Measurements from ENCODE around the gene COPE.

The COPE gene

DNA sequence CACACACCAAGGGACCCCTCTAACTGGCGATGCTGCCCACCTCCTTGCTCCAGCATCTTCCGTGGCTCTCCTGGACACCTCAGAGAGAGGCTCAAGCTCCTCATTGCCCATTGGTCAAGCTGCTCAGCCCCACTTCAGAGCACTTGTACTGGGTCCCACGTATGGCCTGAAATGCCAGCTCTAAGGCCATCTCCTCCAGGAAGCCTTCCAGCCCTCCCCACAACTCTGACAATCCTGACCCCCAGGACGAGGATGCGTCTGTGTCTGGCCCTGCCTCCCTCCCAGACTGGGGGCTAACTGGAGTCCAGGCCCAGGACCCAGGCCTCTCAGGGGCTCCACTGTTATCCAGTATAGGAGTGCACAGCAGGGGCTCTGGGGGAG, 29.8 kb upstream of the COPE start:
- Histone ChIP-seq H3K36me3 (ENCODE audit: control insufficient read depth, insufficient read depth, low read length) (no peaks in the 10 kb centered on the region), H3K4me3 (ENCODE audit: low read depth, low read length) (no peak overlapping the region), H3K4me1 (ENCODE audit: control insufficient read depth, insufficient read depth, low read length) (no peaks in the 10 kb centered on the region), H3K27me3 (ENCODE audit: control insufficient read depth, insufficient read depth, low read length) (no peaks in the 10 kb centered on the region), H3K9me3 (ENCODE audit: control insufficient read depth, insufficient read depth, low read length) (no peaks in the 10 kb centered on the region), H3K9ac (ENCODE audit: low read depth, low read length) (no peak overlapping the region)

DNA sequence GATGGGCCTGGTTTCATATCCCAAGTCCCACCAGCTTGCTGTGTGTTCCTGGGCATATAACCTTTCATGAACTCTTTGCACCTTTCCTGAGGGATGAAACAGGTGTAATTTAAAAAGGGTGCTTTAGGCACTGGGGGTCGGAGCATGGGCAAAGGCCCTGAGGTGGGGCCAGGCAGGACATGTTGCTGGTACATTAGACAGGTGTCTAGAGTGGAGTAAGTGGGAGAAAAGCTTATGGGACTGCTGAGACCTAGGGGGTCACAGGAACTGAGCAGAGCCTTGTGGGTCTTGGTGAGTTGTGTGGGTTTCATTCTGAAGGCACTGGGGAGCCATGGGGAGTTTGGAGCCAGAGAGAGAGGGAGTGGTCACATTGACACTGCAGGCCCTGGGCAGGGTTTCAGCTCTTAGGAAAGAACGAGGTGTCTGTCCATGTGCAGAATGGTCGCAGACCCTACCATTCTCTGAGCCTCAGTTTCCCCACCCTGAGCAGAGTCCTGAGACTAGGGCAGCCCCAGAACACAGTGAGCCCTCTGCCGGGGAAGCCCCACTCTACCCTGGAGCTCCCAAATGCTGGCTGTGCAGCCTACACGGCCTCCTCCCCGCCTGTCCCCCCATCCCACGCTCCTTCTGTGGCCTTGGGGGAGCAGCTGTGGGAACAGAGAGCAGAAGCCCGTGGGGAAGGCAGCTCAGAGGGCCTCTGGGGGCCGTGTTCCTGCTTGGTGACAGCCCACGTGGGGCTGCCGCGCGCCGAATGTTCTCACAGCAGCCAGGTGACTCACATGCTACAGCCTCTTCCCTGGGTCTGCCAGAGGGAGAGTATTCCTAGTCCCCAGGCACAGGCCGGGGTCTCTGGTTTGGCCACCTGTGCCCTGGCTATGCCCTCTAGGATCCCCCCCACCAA, 29.1 kb upstream of the COPE start:
- no peak overlapping the region for H3K9ac ChIP-seq (ENCODE audit: low read depth, low read length)
- H3K27me3 ChIP-seq (ENCODE audit: control insufficient read depth, insufficient read depth, low read length) = no peaks in the 10 kb centered on the region
- no peaks in the 10 kb centered on the region for H3K9me3 ChIP-seq (ENCODE audit: control insufficient read depth, insufficient read depth, low read length)
- H3K36me3 ChIP-seq (ENCODE audit: control insufficient read depth, insufficient read depth, low read length) = no peaks in the 10 kb centered on the region
- no peak overlapping the region for H3K4me3 ChIP-seq (ENCODE audit: low read depth, low read length)
- no peaks in the 10 kb centered on the region for H3K4me1 ChIP-seq (ENCODE audit: control insufficient read depth, insufficient read depth, low read length)

DNA sequence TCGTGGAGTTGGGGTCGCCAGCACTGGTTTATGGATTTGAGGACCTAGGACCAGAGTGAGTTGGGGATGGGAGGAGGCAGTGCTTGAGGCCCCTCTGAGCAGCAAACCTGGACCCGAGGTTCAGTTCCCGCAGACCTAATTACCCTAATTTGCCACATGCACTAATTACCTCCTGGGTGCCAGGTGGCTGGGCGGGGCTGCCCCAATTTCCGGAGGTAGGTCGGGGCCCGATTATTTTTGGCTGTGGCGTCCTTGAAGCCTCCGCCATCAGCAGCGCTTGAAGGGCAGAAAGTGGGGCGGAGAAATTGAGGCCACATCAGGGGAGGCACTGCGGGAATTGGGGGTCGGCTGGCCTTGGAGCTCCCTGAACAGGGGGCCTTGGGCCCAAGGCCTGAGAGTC, 27.7 kb upstream of the COPE start:
- no peaks in the 10 kb centered on the region for H3K36me3 ChIP-seq (ENCODE audit: control insufficient read depth, insufficient read depth, low read length)
- H3K9ac ChIP-seq (ENCODE audit: low read depth, low read length) = no peak overlapping the region
- H3K4me1 ChIP-seq (ENCODE audit: control insufficient read depth, insufficient read depth, low read length) = no peaks in the 10 kb centered on the region
- H3K9me3 ChIP-seq (ENCODE audit: control insufficient read depth, insufficient read depth, low read length) = no peaks in the 10 kb centered on the region
- H3K4me3 ChIP-seq (ENCODE audit: low read depth, low read length) = no peak overlapping the region
- no peaks in the 10 kb centered on the region for H3K27me3 ChIP-seq (ENCODE audit: control insufficient read depth, insufficient read depth, low read length)

DNA sequence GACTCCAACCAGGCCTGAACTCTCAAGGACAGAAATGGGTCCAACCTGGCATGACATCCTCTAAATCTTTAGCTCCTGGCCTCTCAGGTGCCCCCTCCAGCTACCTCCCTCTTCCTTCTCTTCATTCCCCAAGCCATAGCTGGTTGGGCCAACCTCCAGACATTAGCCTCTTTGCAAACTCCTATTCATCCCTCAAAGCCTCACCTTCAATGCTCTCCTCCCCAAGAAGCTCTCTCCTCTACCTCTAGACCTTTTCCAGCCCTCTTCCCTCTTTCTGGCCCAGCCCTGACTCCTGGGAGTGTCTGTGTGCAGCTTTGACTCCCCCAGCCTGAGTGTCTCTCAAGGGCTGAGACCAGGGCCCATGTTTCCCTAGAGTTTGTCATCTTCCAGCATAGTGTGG, 27.1 kb upstream of the COPE start:
- Histone ChIP-seq H3K36me3 (ENCODE audit: control insufficient read depth, insufficient read depth, low read length) (no peaks in the 10 kb centered on the region), H3K9ac (ENCODE audit: low read depth, low read length) (no peak overlapping the region), H3K4me3 (ENCODE audit: low read depth, low read length) (no peak overlapping the region), H3K9me3 (ENCODE audit: control insufficient read depth, insufficient read depth, low read length) (no peaks in the 10 kb centered on the region), H3K4me1 (ENCODE audit: control insufficient read depth, insufficient read depth, low read length) (no peaks in the 10 kb centered on the region), H3K27me3 (ENCODE audit: control insufficient read depth, insufficient read depth, low read length) (peaks cover 4% of the 10 kb centered on the region)

DNA sequence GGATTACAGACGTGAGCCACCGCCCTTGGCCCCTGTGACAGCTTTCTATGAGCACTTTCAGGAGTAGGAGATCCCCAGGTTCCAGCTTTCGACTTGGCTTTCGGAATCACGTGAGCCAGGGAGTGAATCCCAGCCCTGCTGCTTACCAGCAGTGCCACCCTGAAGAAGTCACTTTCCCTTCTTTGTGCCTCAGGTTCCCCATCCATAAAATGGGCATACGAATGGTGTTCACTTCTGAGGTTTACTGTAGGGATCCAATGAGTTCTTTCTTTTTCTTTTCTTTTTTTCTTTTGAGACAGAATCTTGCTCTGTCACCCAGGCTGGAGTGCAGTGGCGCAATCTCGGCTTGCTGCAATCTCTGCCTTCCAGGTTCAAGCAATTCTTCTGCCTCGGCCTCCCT, 26.1 kb upstream of the COPE start:
- Histone ChIP-seq H3K27me3 (ENCODE audit: control insufficient read depth, insufficient read depth, low read length) (peaks cover 4% of the 10 kb centered on the region), H3K36me3 (ENCODE audit: control insufficient read depth, insufficient read depth, low read length) (no peaks in the 10 kb centered on the region), H3K4me1 (ENCODE audit: control insufficient read depth, insufficient read depth, low read length) (no peaks in the 10 kb centered on the region), H3K4me3 (ENCODE audit: low read depth, low read length) (no peak overlapping the region), H3K9me3 (ENCODE audit: control insufficient read depth, insufficient read depth, low read length) (no peaks in the 10 kb centered on the region), H3K9ac (ENCODE audit: low read depth, low read length) (no peak overlapping the region)

DNA sequence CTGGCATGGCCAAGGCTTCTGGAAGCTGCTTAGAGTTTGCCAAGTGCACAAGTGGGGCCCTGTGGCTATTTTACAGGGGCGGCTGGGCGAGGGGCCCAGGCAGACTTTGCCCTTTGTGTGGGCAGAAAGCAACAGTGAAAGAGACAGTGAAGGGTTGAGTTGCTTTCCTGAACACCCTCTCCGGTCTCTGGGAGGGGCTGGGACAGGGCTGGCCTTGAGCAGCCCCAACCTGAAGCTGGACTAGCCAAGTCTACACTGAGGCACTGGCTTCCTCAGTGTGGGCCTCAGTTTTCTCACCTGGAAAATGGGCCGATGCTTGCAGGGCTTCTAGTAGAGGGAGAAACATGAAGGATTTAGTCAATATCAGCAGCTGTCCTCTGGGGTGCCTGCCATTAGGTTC, 24.3 kb upstream of the COPE start:
- H3K9me3 ChIP-seq (ENCODE audit: control insufficient read depth, insufficient read depth, low read length) = no peaks in the 10 kb centered on the region
- H3K36me3 ChIP-seq (ENCODE audit: control insufficient read depth, insufficient read depth, low read length) = peaks cover under 1% of the 10 kb centered on the region
- no peak overlapping the region for H3K9ac ChIP-seq (ENCODE audit: low read depth, low read length)
- H3K27me3 ChIP-seq (ENCODE audit: control insufficient read depth, insufficient read depth, low read length) = peaks cover 4% of the 10 kb centered on the region
- no peak overlapping the region for H3K4me3 ChIP-seq (ENCODE audit: low read depth, low read length)
- no peaks in the 10 kb centered on the region for H3K4me1 ChIP-seq (ENCODE audit: control insufficient read depth, insufficient read depth, low read length)

DNA sequence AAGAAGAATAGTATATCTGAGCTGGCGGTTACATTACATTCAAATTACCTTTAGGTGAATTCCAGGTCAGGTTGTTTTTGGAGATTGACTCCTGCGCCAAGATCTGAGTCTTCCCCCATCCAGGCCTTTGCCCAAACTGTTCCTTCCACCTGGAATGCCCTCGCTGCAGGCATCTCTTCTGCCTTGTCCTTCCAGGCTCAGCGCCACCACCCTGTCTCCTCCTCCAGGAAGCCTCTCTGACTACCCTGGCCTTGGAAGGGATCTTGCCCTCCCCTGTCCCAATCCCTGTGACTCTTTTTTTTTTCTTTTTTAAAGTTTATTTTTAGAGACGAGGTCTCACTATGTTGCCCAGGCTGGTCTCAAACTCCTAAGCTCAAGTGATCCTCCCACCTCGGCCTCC, 23.5 kb upstream of the COPE start:
- no peaks in the 10 kb centered on the region for H3K4me1 ChIP-seq (ENCODE audit: control insufficient read depth, insufficient read depth, low read length)
- H3K4me3 ChIP-seq (ENCODE audit: low read depth, low read length) = no peak overlapping the region

DNA sequence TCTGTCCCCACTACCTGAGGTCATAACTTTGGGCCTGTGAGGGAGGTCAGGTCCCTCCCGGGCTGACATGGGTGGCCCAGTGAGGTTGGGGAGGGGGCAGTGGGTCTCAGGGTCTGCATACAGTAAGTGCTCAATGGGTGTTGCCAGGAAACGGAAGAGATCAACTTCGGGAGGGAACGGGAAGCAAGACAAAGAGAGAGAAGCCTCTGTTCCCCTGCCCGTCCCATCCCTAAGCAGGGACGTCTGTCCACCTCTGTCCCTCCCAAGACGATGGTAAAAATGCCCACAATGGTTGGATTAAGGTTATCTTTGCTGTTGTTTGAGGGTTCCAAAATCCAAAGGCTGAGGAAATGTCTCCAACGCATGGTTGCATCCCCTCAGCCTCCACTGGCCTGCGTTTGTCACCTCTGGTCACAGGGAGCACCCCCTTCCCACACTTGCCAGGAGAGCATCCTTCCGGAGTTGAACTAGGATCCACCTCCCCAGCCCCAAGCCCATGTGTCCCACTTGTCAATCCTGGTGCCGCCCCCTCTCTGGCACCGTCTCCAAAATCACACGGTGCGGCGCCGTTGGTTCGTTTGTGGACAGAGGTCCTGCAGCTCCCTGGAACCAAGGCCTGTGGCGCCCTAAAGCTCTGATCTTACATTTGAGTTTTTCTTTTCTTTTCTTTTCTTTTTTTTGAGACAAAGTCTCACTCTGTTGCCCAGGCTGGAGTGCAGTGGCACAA, 22.6 kb upstream of the COPE start:
- Histone ChIP-seq H3K27me3 (ENCODE audit: control insufficient read depth, insufficient read depth, low read length) (peaks cover 4% of the 10 kb centered on the region), H3K36me3 (ENCODE audit: control insufficient read depth, insufficient read depth, low read length) (peaks cover 6% of the 10 kb centered on the region), H3K9me3 (ENCODE audit: control insufficient read depth, insufficient read depth, low read length) (no peaks in the 10 kb centered on the region), H3K9ac (ENCODE audit: low read depth, low read length) (no peak overlapping the region), H3K4me3 (ENCODE audit: low read depth, low read length) (peak overlapping the region; percentile 52), H3K4me1 (ENCODE audit: control insufficient read depth, insufficient read depth, low read length) (no peaks in the 10 kb centered on the region)

More for the DNA sequence above, 23.5 kb upstream of the COPE start:
- no peaks in the 10 kb centered on the region for H3K9me3 ChIP-seq (ENCODE audit: control insufficient read depth, insufficient read depth, low read length)
- peaks cover 4% of the 10 kb centered on the region for H3K27me3 ChIP-seq (ENCODE audit: control insufficient read depth, insufficient read depth, low read length)
- H3K36me3 ChIP-seq (ENCODE audit: control insufficient read depth, insufficient read depth, low read length) = peaks cover 6% of the 10 kb centered on the region
- H3K9ac ChIP-seq (ENCODE audit: low read depth, low read length) = no peak overlapping the region

DNA sequence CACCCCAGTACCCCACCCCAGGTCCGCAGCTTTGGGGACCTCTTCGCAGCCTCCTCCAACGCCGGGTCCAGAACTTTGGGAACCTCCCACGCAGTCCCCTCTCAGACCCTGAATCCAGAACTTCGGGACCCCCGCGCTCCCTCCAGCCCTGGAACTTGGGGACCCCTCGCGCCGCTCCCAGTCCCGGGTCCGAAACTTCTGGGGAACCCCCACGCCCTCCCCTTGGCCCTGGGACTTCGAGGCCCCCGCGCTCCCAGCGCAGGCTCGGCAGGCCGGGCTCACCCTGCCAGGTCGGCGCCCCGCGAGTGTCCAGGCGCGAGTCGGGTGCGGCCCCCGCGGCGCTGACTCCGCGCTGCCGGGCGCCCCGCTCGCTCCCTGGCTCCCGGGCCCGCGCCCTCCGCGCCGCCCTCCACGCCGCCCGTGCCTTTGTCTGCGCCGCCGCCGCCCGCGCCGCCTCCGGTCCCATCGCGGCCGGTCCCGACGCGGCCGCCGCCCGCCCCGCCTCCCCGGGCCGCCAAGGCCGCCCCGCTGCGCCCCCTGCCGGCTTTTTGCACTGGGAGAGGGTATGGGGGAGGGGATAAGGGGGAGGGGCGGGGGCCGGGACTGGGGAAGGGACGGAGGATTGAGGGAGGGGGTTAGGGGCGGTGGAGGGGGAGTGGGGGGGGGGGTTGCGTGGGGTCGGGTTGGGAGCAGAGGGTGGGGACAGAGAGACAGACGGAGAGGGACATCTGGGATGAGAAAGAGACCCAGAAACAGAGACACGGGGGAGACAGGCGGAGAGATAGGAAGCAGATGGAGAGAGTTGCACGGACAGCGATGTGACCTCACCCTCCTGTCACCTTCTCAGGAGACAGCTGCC, 21.8 kb upstream of the COPE start, which contains the start of gene HOMER3:
Gene HOMER3 (minus strand): TSS at position 449 of the 859 bp plus-strand sequence. CDS start 2,235 bp downstream, outside the sequence.
- peaks cover 6% of the 10 kb centered on the region for H3K36me3 ChIP-seq (ENCODE audit: control insufficient read depth, insufficient read depth, low read length)
- H3K4me1 ChIP-seq (ENCODE audit: control insufficient read depth, insufficient read depth, low read length) = no peaks in the 10 kb centered on the region
- H3K9ac ChIP-seq (ENCODE audit: low read depth, low read length) = peak within 1 kb of the TSS; percentile 60
- peak within 1 kb of the TSS; percentile 75 for H3K4me3 ChIP-seq (ENCODE audit: low read depth, low read length)
- peaks cover 4% of the 10 kb centered on the region for H3K27me3 ChIP-seq (ENCODE audit: control insufficient read depth, insufficient read depth, low read length)
- no peaks in the 10 kb centered on the region for H3K9me3 ChIP-seq (ENCODE audit: control insufficient read depth, insufficient read depth, low read length)

DNA sequence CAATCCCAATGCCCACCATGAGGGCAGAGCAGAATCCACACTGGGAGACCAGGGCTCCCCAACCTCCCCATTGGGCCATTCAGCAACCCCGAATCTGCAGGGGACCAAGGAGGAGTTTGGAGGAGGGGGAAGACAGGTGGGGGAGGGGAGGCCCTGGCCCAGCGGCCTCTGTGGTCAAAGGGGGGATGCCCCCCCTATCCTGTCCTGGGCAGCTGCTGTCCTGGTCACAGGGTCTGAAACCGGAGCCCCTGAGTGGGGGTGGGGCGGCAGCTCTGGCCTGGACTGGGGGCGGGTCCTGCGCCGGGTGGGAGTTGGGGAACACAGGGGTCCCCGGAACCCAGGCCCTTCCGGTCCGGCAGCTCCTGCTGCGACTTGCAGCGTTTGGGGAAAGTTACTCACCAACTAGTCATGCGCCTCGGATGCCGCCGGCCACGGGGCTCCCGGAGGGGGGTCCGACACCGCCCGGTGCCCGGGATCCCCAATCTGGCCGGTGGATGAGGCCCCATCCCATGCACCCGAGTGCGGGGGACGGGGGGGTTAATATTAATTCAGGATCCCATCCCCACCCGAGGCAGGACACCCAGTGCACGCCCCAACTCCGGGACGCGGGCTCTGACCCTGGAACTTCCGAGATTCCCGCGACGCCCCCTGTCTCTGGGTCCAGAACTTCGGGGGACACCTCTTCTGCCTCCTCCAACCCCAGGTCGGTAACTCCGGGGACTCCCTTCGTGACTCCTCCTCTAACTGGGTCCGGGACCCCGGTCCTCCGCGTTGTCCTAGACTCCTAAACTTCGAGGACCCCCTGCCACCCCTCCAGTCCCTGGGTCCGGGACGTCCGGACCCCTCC, 21.0 kb upstream of the COPE start:
- no peaks in the 10 kb centered on the region for H3K9me3 ChIP-seq (ENCODE audit: control insufficient read depth, insufficient read depth, low read length)
- peak overlapping the region; percentile 75 for H3K4me3 ChIP-seq (ENCODE audit: low read depth, low read length)
- H3K9ac ChIP-seq (ENCODE audit: low read depth, low read length) = peak overlapping the region; percentile 60
- H3K27me3 ChIP-seq (ENCODE audit: control insufficient read depth, insufficient read depth, low read length) = peaks cover 4% of the 10 kb centered on the region
- H3K4me1 ChIP-seq (ENCODE audit: control insufficient read depth, insufficient read depth, low read length) = no peaks in the 10 kb centered on the region
- peaks cover 6% of the 10 kb centered on the region for H3K36me3 ChIP-seq (ENCODE audit: control insufficient read depth, insufficient read depth, low read length)

DNA sequence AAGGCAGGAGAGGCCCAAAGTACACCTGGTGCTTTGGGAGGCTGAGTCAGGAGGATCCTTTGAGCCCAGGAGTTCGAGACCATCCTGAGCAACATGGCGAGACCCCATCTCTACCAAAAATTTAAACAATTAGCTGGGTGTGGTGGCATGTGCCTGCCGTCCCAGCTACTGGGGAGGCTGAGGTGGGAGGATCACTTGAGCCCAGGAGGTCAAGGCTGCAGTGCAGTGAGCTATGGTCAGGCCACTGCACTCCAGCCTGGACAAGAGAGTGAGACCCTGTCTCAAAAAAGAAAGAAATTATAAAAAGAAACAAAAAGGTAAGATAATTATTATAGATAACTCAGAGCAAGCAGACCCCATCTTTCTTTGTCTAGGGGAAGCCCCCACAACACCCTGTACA, 20.0 kb upstream of the COPE start:
- Histone ChIP-seq H3K4me3 (ENCODE audit: low read depth, low read length) (no peak overlapping the region), H3K36me3 (ENCODE audit: control insufficient read depth, insufficient read depth, low read length) (peaks cover 9% of the 10 kb centered on the region), H3K9ac (ENCODE audit: low read depth, low read length) (no peak overlapping the region), H3K4me1 (ENCODE audit: control insufficient read depth, insufficient read depth, low read length) (no peaks in the 10 kb centered on the region), H3K27me3 (ENCODE audit: control insufficient read depth, insufficient read depth, low read length) (peaks cover 4% of the 10 kb centered on the region), H3K9me3 (ENCODE audit: control insufficient read depth, insufficient read depth, low read length) (no peaks in the 10 kb centered on the region)
